HG03442 (cell line): Measurements from ENCODE around the gene B3GNT5.

Experiments used
- ATAC-seq: cut with Tn5 transposase; IDR thresholded peaks from one replicate; pipeline ENCODE4 v1.9.1; 2021; ENCODE audit warnings: mild to moderate bottlenecking, moderate library complexity; ENCODE audit not compliant: unreplicated experiment

B3GNT5 gene

GRCh38 chr3:183252973-183253527 lies at the start of gene B3GNT5:
Gene B3GNT5 (plus strand): TSS chr3:183253253. CDS start chr3:183269799, 16,546 bp downstream.
- no peak for ATAC-seq

GRCh38 chr3:183203670-183204069 lies 49.4 kb upstream of the B3GNT5 start:
- no peak for ATAC-seq

GRCh38 chr3:183208260-183208659 lies 44.8 kb upstream of the B3GNT5 start:
- no peak for ATAC-seq

GRCh38 chr3:183208800-183209199 lies 44.3 kb upstream of the B3GNT5 start:
- no peak for ATAC-seq

GRCh38 chr3:183210341-183210740 lies 42.7 kb upstream of the B3GNT5 start:
- no peak for ATAC-seq

GRCh38 chr3:183210862-183211341 lies 42.2 kb upstream of the B3GNT5 start:
- ATAC-seq = no peak

- ATAC-seq = no peak
These were observed 41.7 kb upstream of the B3GNT5 start for GRCh38 chr3:183211352-183211751.

- no peak for ATAC-seq
These were observed 41.0 kb upstream of the B3GNT5 start for GRCh38 chr3:183212096-183212495.

GRCh38 chr3:183212565-183212964 lies 40.5 kb upstream of the B3GNT5 start:
- ATAC-seq = no peak

- no peak for ATAC-seq
These were observed 39.4 kb upstream of the B3GNT5 start for GRCh38 chr3:183213415-183214276.

GRCh38 chr3:183214277-183214612 lies 38.8 kb upstream of the B3GNT5 start:
- no peak for ATAC-seq

GRCh38 chr3:183215591-183216202 lies 37.4 kb upstream of the B3GNT5 start:
- ATAC-seq = no peak

- no peak for ATAC-seq
These were observed 35.3 kb upstream of the B3GNT5 start for GRCh38 chr3:183217548-183218332.

- no peak for ATAC-seq
These were observed 34.2 kb upstream of the B3GNT5 start for GRCh38 chr3:183218826-183219225.

GRCh38 chr3:183220828-183221227 lies 32.2 kb upstream of the B3GNT5 start:
- ATAC-seq = no peak

- no peak for ATAC-seq
These were observed 30.3 kb upstream of the B3GNT5 start for GRCh38 chr3:183222631-183223235.

- ATAC-seq = no peak
These were observed 28.7 kb upstream of the B3GNT5 start for GRCh38 chr3:183224180-183224970.

- ATAC-seq = no peak
These were observed 26.6 kb upstream of the B3GNT5 start for GRCh38 chr3:183226333-183226890.

- no peak for ATAC-seq
These were observed 25.5 kb upstream of the B3GNT5 start for GRCh38 chr3:183227586-183227985.

- no peak for ATAC-seq
These were observed 23.9 kb upstream of the B3GNT5 start for GRCh38 chr3:183229178-183229577.
